IPS-18c (cell line): Measurements from ENCODE around the gene ESPN.

Experiments
- H3K4me3 ChIP-seq: 2 replicates; pipeline ENCODE4 v1.7.0; 2013; ENCODE audit warnings: low read depth, mild to moderate bottlenecking, low read length, moderate library complexity; ENCODE audit not compliant: insufficient read depth
- H3K9me3 ChIP-seq: one replicate; pipeline ENCODE4 v1.6.1; 2013; ENCODE audit warnings: mild to moderate bottlenecking, low read length, moderate library complexity; ENCODE audit not compliant: control insufficient read depth, insufficient read depth

ESPN gene

GRCh38 chr1:6397844-6398441 is 26.6 kb upstream of the ESPN start:
- Histone ChIP-seq H3K9me3 (no peaks in the 10 kb centered on the region), H3K4me3 (no peak overlapping the region)

- no peak overlapping the region for H3K4me3 ChIP-seq
Observed at GRCh38 chr1:6399294-6399693, 25.3 kb upstream of the ESPN start.

GRCh38 chr1:6401673-6402072 is 22.9 kb upstream of the ESPN start:
- H3K4me3 ChIP-seq = no peak overlapping the region
- no peaks in the 10 kb centered on the region for H3K9me3 ChIP-seq

More at GRCh38 chr1:6399294-6399693, 25.3 kb upstream of the ESPN start:
- H3K9me3 ChIP-seq = no peaks in the 10 kb centered on the region

DNA sequence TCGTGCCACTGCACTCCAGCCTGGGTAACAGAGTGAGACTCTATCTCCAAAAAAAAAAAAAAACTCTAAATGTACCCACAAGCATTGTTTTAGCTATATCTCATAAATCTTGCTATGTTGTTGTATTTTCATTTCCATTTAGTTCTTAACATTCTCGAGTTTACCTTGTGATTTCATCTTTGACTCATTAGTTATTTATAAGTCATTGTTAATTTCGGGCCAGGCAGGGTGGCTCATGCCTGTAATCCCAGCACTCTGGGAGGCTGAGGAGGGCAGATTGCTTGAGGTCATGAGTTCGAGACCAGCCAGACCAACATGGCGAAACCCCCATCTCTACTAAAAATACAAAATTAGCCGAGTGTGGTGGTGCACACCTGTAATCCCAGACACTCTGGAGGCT is 16.6 kb upstream of the ESPN start:
- Histone ChIP-seq H3K9me3 (no peaks in the 10 kb centered on the region), H3K4me3 (no peak overlapping the region)

DNA sequence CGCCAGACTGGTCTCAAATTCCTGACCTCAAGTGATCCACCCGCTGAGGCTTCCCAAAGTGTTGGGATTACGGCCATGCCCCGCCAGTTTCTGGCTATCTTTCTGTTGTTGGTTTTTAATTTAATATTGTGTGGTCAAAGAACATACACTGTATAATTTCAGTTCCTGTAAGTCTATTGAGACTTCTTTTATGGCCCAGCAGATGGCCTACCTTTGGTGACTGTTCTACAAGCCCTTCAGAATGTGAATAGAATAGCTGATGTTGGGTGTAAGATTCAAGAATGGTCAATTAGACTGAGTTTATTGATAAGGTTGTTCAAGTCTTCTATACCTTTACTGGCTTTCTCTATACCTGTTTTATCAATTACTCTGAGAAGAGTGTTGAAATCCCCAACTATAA is 15.5 kb upstream of the ESPN start:
- no peak overlapping the region for H3K4me3 ChIP-seq

DNA sequence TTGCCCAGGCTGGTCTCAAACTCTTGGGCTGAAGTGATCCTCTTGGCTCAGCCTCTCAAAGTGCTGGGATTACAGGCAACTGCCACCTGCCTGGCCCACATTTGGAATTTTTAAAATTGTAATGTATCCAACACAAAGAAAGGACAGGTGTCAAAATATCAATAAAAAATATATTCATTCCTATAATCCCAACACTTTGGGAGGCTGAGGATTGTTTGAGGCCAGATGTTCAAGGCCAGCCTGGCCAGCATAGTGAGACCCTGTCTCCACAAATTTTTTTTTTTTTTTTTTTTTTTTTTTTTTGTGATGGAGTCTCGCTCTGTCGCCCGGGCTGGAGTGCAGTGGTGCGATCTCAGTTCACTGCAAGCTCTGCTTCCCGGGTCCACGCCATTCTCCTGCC is 14.8 kb upstream of the ESPN start:
- H3K9me3 ChIP-seq = no peaks in the 10 kb centered on the region
- no peak overlapping the region for H3K4me3 ChIP-seq

More for the DNA sequence above, 15.5 kb upstream of the ESPN start:
- no peaks in the 10 kb centered on the region for H3K9me3 ChIP-seq

GRCh38 chr1:6410248-6410893 is 14.2 kb upstream of the ESPN start:
- H3K4me3 ChIP-seq = no peak overlapping the region
- H3K9me3 ChIP-seq = no peaks in the 10 kb centered on the region

- Histone ChIP-seq H3K4me3 (no peak overlapping the region), H3K9me3 (no peaks in the 10 kb centered on the region)
Observed at GRCh38 chr1:6412896-6413295, 11.7 kb upstream of the ESPN start.

DNA sequence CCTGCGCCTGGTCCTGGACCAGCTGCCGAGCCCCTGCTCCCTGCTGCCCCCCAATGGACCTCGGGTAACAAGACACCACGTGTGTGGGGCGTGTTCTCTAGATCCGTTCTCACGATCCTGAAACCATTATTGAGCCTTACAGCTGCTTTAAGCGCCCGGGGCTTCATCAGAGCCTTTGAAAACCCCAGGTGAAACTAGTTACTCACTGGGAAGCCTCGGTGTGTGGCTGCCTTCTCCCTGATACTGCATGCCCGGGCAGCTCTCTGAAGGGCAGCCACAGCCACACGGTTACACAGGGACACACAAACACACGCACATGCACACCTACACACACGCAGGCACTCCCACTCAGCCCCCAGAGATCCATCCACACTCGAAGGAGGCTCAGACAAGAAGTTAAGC is 10.1 kb upstream of the ESPN start:
- Histone ChIP-seq H3K9me3 (no peaks in the 10 kb centered on the region), H3K4me3 (peak overlapping the region; percentile 20; the same call in 1 of the 2 replicates)

GRCh38 chr1:6414881-6415626 is 9.5 kb upstream of the ESPN start:
- Histone ChIP-seq H3K9me3 (no peaks in the 10 kb centered on the region), H3K4me3 (peak overlapping the region; percentile 20; the same call in 1 of the 2 replicates)

DNA sequence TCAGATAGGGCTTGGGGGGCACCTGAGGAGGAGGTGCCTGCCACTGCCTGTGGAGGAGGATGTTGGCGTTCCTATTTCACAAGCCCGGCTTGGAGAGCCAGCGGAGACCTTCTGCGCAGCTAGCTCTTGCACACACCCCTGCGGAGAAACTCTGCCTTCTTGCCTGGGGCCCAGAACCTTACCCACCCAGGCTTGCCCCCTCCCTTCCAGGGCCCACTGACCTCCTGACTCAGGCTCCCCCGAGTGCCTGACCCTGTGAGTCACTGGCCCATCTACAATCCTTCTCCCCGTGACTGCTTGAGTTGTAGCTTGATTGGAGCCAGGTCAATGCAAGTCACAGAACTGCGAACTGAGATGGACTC is 8.3 kb upstream of the ESPN start:
- Histone ChIP-seq H3K9me3 (no peaks in the 10 kb centered on the region), H3K4me3 (no peak overlapping the region)

- H3K4me3 ChIP-seq = no peak overlapping the region
- no peaks in the 10 kb centered on the region for H3K9me3 ChIP-seq
Observed at GRCh38 chr1:6416906-6417305, 7.7 kb upstream of the ESPN start.

DNA sequence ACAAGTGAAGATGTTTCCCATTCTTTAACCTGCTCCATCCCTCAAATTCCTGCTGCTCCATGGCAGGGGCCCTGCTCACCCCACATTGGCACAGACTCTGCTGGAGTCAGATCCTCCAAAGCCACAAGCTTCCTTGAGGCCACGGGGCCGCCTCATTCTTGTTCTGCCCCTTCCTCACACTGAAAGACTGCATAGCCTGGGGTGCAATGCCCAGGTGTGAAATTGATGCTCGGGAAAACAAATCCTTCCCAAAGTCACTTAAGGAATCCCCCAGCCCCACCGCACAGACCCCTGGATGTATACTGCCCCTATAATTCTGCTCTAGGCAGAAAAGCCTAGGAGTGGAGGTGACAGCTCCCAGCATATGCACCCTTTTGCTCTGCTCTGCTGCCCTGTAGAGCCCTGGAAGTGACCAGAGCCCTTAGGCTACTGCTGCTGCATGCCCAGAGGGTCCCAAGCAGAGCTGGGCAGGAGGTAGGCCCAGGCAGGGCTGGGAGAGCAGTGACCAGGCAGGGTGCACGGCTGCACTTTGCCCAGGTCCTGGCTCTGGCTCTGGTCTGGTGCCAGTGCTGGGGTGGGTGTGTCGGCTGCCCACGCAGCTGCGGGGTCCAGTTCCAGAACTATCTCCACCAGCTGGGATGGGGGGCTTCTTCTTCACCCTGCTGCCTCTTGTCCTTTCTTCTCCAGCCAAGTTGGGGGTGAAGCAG is 6.5 kb upstream of the ESPN start:
- no peaks in the 10 kb centered on the region for H3K9me3 ChIP-seq

GRCh38 chr1:6418668-6419396 is 5.7 kb upstream of the ESPN start:
- no peaks in the 10 kb centered on the region for H3K9me3 ChIP-seq
- peak overlapping the region; percentile 59 for H3K4me3 ChIP-seq

More for the DNA sequence above, 6.5 kb upstream of the ESPN start:
- H3K4me3 ChIP-seq = no peak overlapping the region

- H3K9me3 ChIP-seq = no peaks in the 10 kb centered on the region
- H3K4me3 ChIP-seq = peak overlapping the region; percentile 59
Observed at GRCh38 chr1:6419397-6419803, 5.2 kb upstream of the ESPN start.

GRCh38 chr1:6419804-6420453 is 4.6 kb upstream of the ESPN start, which contains the start of gene HES2:
HES2 (minus strand) TSS chr1:6419919; CDS start chr1:6419820, 99 bp downstream.
- H3K9me3 ChIP-seq = no peaks in the 10 kb centered on the region
- peak within 1 kb of the TSS; percentile 59 for H3K4me3 ChIP-seq
